SKM-1 treated with dmso at 0.1 percent for 144 hours (cell line): Measurements from ENCODE around the gene PMPCA.

Experiments used
- DNase-seq: peaks from one replicate; lab custom pipeline; 2025; ENCODE audit not compliant: unreplicated experiment; lab: John Stamatoyannopoulos, UW

PMPCA gene

GRCh38 chr9:136410500-136411287, at the start of gene PMPCA, which contains the start of gene ENTR1:
Gene PMPCA (plus strand): TSS chr9:136410658. CDS start chr9:136410669, 11 bp downstream.
Gene ENTR1 (minus strand): TSS chr9:136410614. CDS start chr9:136410397, 217 bp downstream.
- peak; percentile 82 for DNase-seq

GRCh38 chr9:136361047-136361753, 49.3 kb upstream of the PMPCA start:
- no peak for DNase-seq

GRCh38 chr9:136361754-136362449, 48.6 kb upstream of the PMPCA start:
- DNase-seq = no peak

GRCh38 chr9:136362450-136362784, 48.0 kb upstream of the PMPCA start:
- DNase-seq = no peak

GRCh38 chr9:136363106-136363948, 47.1 kb upstream of the PMPCA start, which contains the start of gene DNLZ:
Gene DNLZ (minus strand): TSS chr9:136363744. CDS start chr9:136363714, 30 bp downstream.
- DNase-seq = peak; percentile 82

- no peak for DNase-seq
Measured at GRCh38 chr9:136363949-136364748, 46.3 kb upstream of the PMPCA start.

- DNase-seq = no peak
Measured at GRCh38 chr9:136364942-136365774, 45.3 kb upstream of the PMPCA start.

GRCh38 chr9:136365775-136366222, 44.7 kb upstream of the PMPCA start:
- peak; percentile 15 for DNase-seq

GRCh38 chr9:136366826-136367225, 43.6 kb upstream of the PMPCA start:
- DNase-seq = no peak

GRCh38 chr9:136367296-136368145, 42.9 kb upstream of the PMPCA start:
- DNase-seq = no peak

GRCh38 chr9:136368190-136368589, 42.3 kb upstream of the PMPCA start:
- no peak for DNase-seq

GRCh38 chr9:136370037-136370436, 40.4 kb upstream of the PMPCA start:
- DNase-seq = no peak

- DNase-seq = no peak
Measured at GRCh38 chr9:136370687-136371532, 39.5 kb upstream of the PMPCA start.

GRCh38 chr9:136371533-136371880, 39.0 kb upstream of the PMPCA start:
- DNase-seq = no peak

- no peak for DNase-seq
Measured at GRCh38 chr9:136372006-136372405, 38.5 kb upstream of the PMPCA start.

GRCh38 chr9:136372561-136373299, 37.7 kb upstream of the PMPCA start:
- peak; percentile 90 for DNase-seq
